Psoas muscle (tissue), 8 donors: ENCODE measurements around the gene MMEL1. TPM values are rescaled to one million over a fixed set of nuclear protein-coding genes. Genes with fewer than 3 reads are reported as not detected.
A peak's percentile ranks its signal among the peaks of the same experiment; 100 is the strongest.

Experiments used
- ATAC-seq, 4 donors: fragments of 200-7000 bp; cut with Tn5 transposase; one replicate each; pipeline ENCODE4 v1.9.1; 2020; ENCODE audit warnings: moderate library complexity in 3 of 4, mild to moderate bottlenecking in 2 of 4
- DNase-seq, 2 donors: peaks; one replicate each; pipeline ENCODE4 v3.0.0-alpha.2; 2020
- H3K27ac ChIP-seq: fragments of 200-600 bp; one replicate; pipeline ENCODE4 v1.8.0; 2022
- H3K27me3 ChIP-seq, 3 donors: fragments of 200-600 bp in 1 of 3; one replicate each; pipeline versions ENCODE4 v1.6.1 to v1.8.0; 2013 to 2022; ENCODE audit warnings: low read length in 2 of 3, mild to moderate bottlenecking in 2 of 3, moderate library complexity in 1 of 3; ENCODE audit not compliant: insufficient read depth in 3 of 3
- H3K36me3 ChIP-seq, 2 donors: fragments of 200-600 bp in 1 of 2; one replicate each; pipeline versions ENCODE4 v1.6.1 to v1.8.0; 2013 to 2022; ENCODE audit warnings: low read depth in 1 of 2, mild to moderate bottlenecking in 1 of 2, moderate library complexity in 1 of 2; ENCODE audit not compliant: insufficient read depth in 1 of 2
- H3K4me1 ChIP-seq: fragments of 200-600 bp; one replicate; pipeline ENCODE4 v1.8.0; 2022
- H3K4me3 ChIP-seq: fragments of 200-600 bp; one replicate; pipeline ENCODE4 v1.8.0; 2022; ENCODE audit warnings: mild to moderate bottlenecking
- H3K9me3 ChIP-seq: fragments of 200-600 bp; one replicate; pipeline ENCODE4 v1.8.0; 2022
- WGBS, 3 donors: extraction: QIAGEN DNeasy Blood & Tissue Kit; methylation state at CpG; one replicate each; pipeline versions ENCODE4 v1.1.6 to v1.1.7; 2013; 5-methylcytosine and 5-hydroxymethylcytosine counted together
- intact Hi-C, 2 donors: fragments of 100-400 bp; cut with DNase I; formaldehyde crosslinking; loops; one replicate each; pipeline versions ENCODE4 v1.11.0 to v1.14.2; 2022
- polyA plus RNA-seq, 3 donors: library from polyadenylated mRNA; stranded (reverse); fragments of 200-250 nt; gene quantifications; one replicate each; pipeline ENCODE4 v1.2.3, GENCODE V29; 2013
- total RNA-seq, 4 donors: library from RNA; stranded (reverse); fragmentation: NEBNext Ultra II Directional in 2 of 4; extraction: Animal tissue kit (Norgen Biotek cat#: 25700) in 2 of 4; gene quantifications; one replicate each; pipeline versions ENCODE4 v1.2.1 to v1.2.4, GENCODE V29; 2021 to 2023
- TF ChIP-seq, protein P1 (sequence below): fragments of 200-600 bp; IDR thresholded peaks from one replicate; pipeline ENCODE4 v1.8.0; 2022; ENCODE audit warnings: antibody characterized with exemption
- donor health status: healthy with polysubstance abuse.
- donor health status: DM: no; HTN: no; CAD: no; lungs with moderate emphysema.
- donor health status: Bipolar disorder and iron deficiency.
- donor health status: healthy.
- donor health status: DM: yes; HTN: yes; CAD: no.
- donor health status: DM: no; HTN: no; CAD: no.
- donor health status: DM: no; HTN: no; CAD: no.
- donor health status: DM: yes; HTN: yes; CAD: no.

MMEL1 gene
- total and polyA plus RNA-seq, 7 donors: 0.08 to 0.89 (median 0.21) TPM; not detected in 2

GRCh38 chr1:2645776-2646175 is 13.0 kb upstream of the MMEL1 start:
- WGBS, 3 donors: 78 to 86% (median 81%) methylated on average over 11 of the region's 11 CpGs
- DNase-seq: peak in 1 of 2 donors; percentile 32
- H3K4me1 ChIP-seq: no peaks in the 10 kb centered on the region
- no peaks in the 10 kb centered on the region for H3K36me3 ChIP-seq
- intact Hi-C loops: loop anchor here in 1 of 2 donors (10.0 kb wide), 1 partner anchor 231 kb away; the partner anchor contains the start of gene PEX10
- TF ChIP-seq, protein P1, sequence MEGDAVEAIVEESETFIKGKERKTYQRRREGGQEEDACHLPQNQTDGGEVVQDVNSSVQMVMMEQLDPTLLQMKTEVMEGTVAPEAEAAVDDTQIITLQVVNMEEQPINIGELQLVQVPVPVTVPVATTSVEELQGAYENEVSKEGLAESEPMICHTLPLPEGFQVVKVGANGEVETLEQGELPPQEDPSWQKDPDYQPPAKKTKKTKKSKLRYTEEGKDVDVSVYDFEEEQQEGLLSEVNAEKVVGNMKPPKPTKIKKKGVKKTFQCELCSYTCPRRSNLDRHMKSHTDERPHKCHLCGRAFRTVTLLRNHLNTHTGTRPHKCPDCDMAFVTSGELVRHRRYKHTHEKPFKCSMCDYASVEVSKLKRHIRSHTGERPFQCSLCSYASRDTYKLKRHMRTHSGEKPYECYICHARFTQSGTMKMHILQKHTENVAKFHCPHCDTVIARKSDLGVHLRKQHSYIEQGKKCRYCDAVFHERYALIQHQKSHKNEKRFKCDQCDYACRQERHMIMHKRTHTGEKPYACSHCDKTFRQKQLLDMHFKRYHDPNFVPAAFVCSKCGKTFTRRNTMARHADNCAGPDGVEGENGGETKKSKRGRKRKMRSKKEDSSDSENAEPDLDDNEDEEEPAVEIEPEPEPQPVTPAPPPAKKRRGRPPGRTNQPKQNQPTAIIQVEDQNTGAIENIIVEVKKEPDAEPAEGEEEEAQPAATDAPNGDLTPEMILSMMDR: no peak
- no peak for ATAC-seq
- no peak overlapping the region for H3K27ac ChIP-seq
- peaks cover 12% of the 10 kb centered on the region for H3K9me3 ChIP-seq
- H3K27me3 ChIP-seq: peaks cover 0 to 37% (median 19%) of the 10 kb centered on the region in 3 donors
- H3K4me3 ChIP-seq: no peak overlapping the region

GRCh38 chr1:2645143-2645542 is 12.3 kb upstream of the MMEL1 start:
- no peaks in the 10 kb centered on the region for H3K4me1 ChIP-seq
- 78 to 83% (median 82%) methylated on average over 14 of the region's 14 CpGs for WGBS, 3 donors
- DNase-seq: peak in 1 of 2 donors; percentile 30
- intact Hi-C loops: loop anchor here in 1 of 2 donors (10.0 kb wide), 1 partner anchor 230 kb away; the partner anchor contains the start of gene PEX10
- TF ChIP-seq, protein P1: no peak
- H3K27me3 ChIP-seq: peaks cover 0 to 37% (median 20%) of the 10 kb centered on the region in 3 donors
- H3K4me3 ChIP-seq: no peak overlapping the region
- H3K27ac ChIP-seq: no peak overlapping the region
- peaks cover 12% of the 10 kb centered on the region for H3K9me3 ChIP-seq
- no peak for ATAC-seq
- H3K36me3 ChIP-seq: no peaks in the 10 kb centered on the region

GRCh38 chr1:2644591-2645101 is 11.8 kb upstream of the MMEL1 start:
- Histone ChIP-seq H3K4me1 (no peaks in the 10 kb centered on the region), H3K27ac (no peak overlapping the region), H3K36me3 (no peaks in the 10 kb centered on the region), H3K4me3 (no peak overlapping the region), H3K9me3 (peaks cover 12% of the 10 kb centered on the region), H3K27me3 (peaks cover 0 to 38% (median 21%) of the 10 kb centered on the region in 3 donors)
- intact Hi-C loops: loop anchor here in 1 of 2 donors (10.0 kb wide), 1 partner anchor 230 kb away; the partner anchor contains the start of gene PEX10
- TF ChIP-seq, protein P1: no peak
- DNase-seq (peak in 1 of 2 donors; percentile 30), ATAC-seq (no peak)
- 82 to 88% (median 83%) methylated on average over 12 of the region's 12 CpGs for WGBS, 3 donors

DNA sequence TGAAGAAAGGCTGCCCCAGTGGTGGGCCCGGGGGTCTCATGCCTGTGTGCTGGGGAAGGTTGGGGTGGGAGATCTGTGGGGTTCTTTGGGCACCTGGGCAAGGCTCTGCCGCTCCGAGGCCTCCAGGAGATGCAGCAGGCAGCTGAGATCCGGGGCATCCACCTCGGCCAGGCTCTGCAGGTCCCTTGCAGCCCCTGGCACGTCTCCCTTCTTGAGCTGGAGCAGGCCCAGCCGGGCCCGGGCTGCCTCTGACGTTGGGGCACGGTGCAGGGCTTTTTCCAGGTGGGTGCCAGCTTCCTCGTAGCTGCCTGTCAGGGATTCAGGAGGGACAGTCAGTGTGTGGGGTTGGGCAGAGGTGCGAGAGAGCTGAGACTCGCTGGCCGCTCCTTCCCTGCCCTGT is 11.4 kb upstream of the MMEL1 start:
- Histone ChIP-seq H3K4me1 (no peaks in the 10 kb centered on the region), H3K27me3 (peaks cover 0 to 43% (median 22%) of the 10 kb centered on the region in 3 donors), H3K27ac (no peak overlapping the region), H3K4me3 (no peak overlapping the region), H3K36me3 (no peaks in the 10 kb centered on the region), H3K9me3 (peaks cover 12% of the 10 kb centered on the region)
- TF ChIP-seq, protein P1: no peak
- DNase-seq (peak in 1 of 2 donors; percentile 47), ATAC-seq (no peak)
- WGBS, 3 donors: 75 to 80% (median 75%) methylated on average over 14 of the region's 14 CpGs
- intact Hi-C loops: loop anchor here in 1 of 2 donors (10.0 kb wide), 1 partner anchor 229 kb away; the partner anchor contains the start of gene PEX10
